ENCODE measurements around the gene SHMT2. TPM values are rescaled to one million over a fixed set of nuclear protein-coding genes. Genes with fewer than 3 reads are reported as not detected.

The SHMT2 gene
- total RNA-seq, 1 experiment from 2014 or later, result 227 TPM

- Histone ChIP-seq H3K27me3 (ENCODE audit: insufficient read depth, low read depth) (no peaks in the 10 kb centered on the region), H3K79me2 (ENCODE audit: low read depth) (no peaks in the 10 kb centered on the region), H2AFZ (no peak overlapping the region), H3K27ac (peak overlapping the region; percentile 60), H3K4me2 (peak overlapping the region; percentile 78), H3F3A (ENCODE audit: insufficient read depth, low read depth) (peaks cover 20% of the 10 kb centered on the region), H3K4me3 (peak overlapping the region; percentile 36; the same call in 1 of the 2 replicates), H3K9me3 (ENCODE audit: insufficient read depth, low read depth) (no peaks in the 10 kb centered on the region), H3K36me3 (ENCODE audit: low read depth) (no peaks in the 10 kb centered on the region), H3K4me1 (replicated peaks; ENCODE audit: insufficient read depth) (peaks cover 23% of the 10 kb centered on the region), H4K20me1 (ENCODE audit: insufficient read depth) (peaks cover 6% of the 10 kb centered on the region; the same call in 1 of the 2 replicates), H3K9me2 (ENCODE audit: insufficient read depth) (no peaks in the 10 kb centered on the region)
- BruUV-seq (replicated peaks), result no TSS peak
- CTCF ChIA-PET, result interaction anchor here (0.6 to 2.0 kb wide), 13 partner anchors 14 to 1109 kb away, joined by 3 to 30 read pairs (median 6); partner anchors contain the start of genes SHMT2 and STAT6
- POLR2A ChIA-PET (ENCODE audit: unreplicated experiment), result interaction anchor here (0.6 to 1.1 kb wide), 8 partner anchors 16 to 327 kb away, joined by 3 to 33 read pairs (median 11); partner anchors contain the start of gene LRP1
- TF ChIP-seq EZH2 (IDR thresholded peaks at IDR 0.05; ENCODE audit: low read depth), result no peak
- TF ChIP-seq CTCF (conservative IDR thresholded peaks at IDR 0.05), result no peak
- DNase-seq, result peak; percentile 58 to 81
- intact Hi-C loops (cut with micrococcal nuclease; ENCODE audit: unreplicated experiment), result loop anchor here (1.0 to 2.0 kb wide), 3 partner anchors 25 to 239 kb away; no protein-coding TSS in a partner anchor
Observed at GRCh38 chr12:57213763-57214397, 15.6 kb upstream of the SHMT2 start.

DNA sequence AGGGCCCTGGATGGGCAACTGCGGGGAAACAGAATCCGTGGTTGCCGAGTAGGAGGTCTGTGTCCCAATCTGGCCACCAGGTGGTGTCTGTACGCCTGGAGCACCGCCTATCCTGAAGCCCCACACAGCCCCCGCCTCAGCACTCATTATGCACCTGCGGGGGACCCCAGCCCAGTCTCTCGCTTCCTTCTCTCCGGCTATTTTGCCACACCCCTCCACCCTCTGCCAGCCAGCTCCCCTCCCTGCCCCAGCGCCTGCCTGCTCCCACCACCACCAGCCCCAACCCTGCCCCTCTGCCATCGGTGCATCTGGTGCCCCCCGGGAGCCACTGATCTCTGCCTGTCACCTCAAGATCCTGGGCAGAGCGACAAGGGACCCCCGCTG, 15.1 kb upstream of the SHMT2 start:
- Histone ChIP-seq H3K9me2 (ENCODE audit: insufficient read depth) (no peaks in the 10 kb centered on the region), H3K4me3 (peak overlapping the region; percentile 36; the same call in 1 of the 2 replicates), H3K27ac (peak overlapping the region; percentile 60), H3K4me2 (peak overlapping the region; percentile 78), H2AFZ (no peak overlapping the region), H3K36me3 (ENCODE audit: low read depth) (no peaks in the 10 kb centered on the region), H3F3A (ENCODE audit: insufficient read depth, low read depth) (peaks cover 20% of the 10 kb centered on the region), H4K20me1 (ENCODE audit: insufficient read depth) (peaks cover 6% of the 10 kb centered on the region; the same call in 1 of the 2 replicates), H3K9me3 (ENCODE audit: insufficient read depth, low read depth) (no peaks in the 10 kb centered on the region), H3K79me2 (ENCODE audit: low read depth) (no peaks in the 10 kb centered on the region), H3K4me1 (replicated peaks; ENCODE audit: insufficient read depth) (peaks cover 28% of the 10 kb centered on the region), H3K27me3 (ENCODE audit: insufficient read depth, low read depth) (no peaks in the 10 kb centered on the region)
- TF ChIP-seq CTCF (conservative IDR thresholded peaks at IDR 0.05), result peak; percentile 72
- no peak for TF ChIP-seq EZH2 (IDR thresholded peaks at IDR 0.05; ENCODE audit: low read depth)
- intact Hi-C loops (cut with micrococcal nuclease; ENCODE audit: unreplicated experiment), result no loop called here
- peak in 1 of 2 experiments; percentile 55 for DNase-seq
- BruUV-seq (replicated peaks), result no TSS peak
- ChIA-PET CTCF (interaction anchor here (0.6 to 2.0 kb wide), 11 partner anchors 13 to 727 kb away, joined by 3 to 30 read pairs (median 6); partner anchors contain the start of gene SHMT2), POLR2A (ENCODE audit: unreplicated experiment) (interaction anchor here (0.6 to 1.1 kb wide), 4 partner anchors 61 to 326 kb away, joined by 3 to 20 read pairs (median 11); partner anchors contain the start of gene LRP1)

- H3K36me3 ChIP-seq (ENCODE audit: low read depth), result no peaks in the 10 kb centered on the region
- H3K4me2 ChIP-seq, result peak overlapping the region; percentile 78; the same call in 1 of the 2 replicates
- CTCF ChIA-PET, result interaction anchor here (2.0 kb wide), 1 partner anchor 24 kb away, joined by 17 read pairs; no protein-coding TSS in a partner anchor
- POLR2A ChIA-PET (ENCODE audit: unreplicated experiment), result no interaction called here
- no peaks in the 10 kb centered on the region for H3K9me3 ChIP-seq (ENCODE audit: insufficient read depth, low read depth)
- H4K20me1 ChIP-seq (ENCODE audit: insufficient read depth), result peaks cover 6% of the 10 kb centered on the region; the same call in 1 of the 2 replicates
- H3K4me1 ChIP-seq (replicated peaks; ENCODE audit: insufficient read depth), result peaks cover 28% of the 10 kb centered on the region
- no peak overlapping the region for H3K4me3 ChIP-seq
- no peaks in the 10 kb centered on the region for H3K27me3 ChIP-seq (ENCODE audit: insufficient read depth, low read depth)
- H3K79me2 ChIP-seq (ENCODE audit: low read depth), result no peaks in the 10 kb centered on the region
- no peak overlapping the region for H2AFZ ChIP-seq
- TF ChIP-seq CTCF (conservative IDR thresholded peaks at IDR 0.05) (no peak), EZH2 (IDR thresholded peaks at IDR 0.05; ENCODE audit: low read depth) (no peak)
- no peak overlapping the region for H3K27ac ChIP-seq
- intact Hi-C loops (cut with micrococcal nuclease; ENCODE audit: unreplicated experiment), result no loop called here
- no TSS peak for BruUV-seq (replicated peaks)
- no peak for DNase-seq
- peaks cover 20% of the 10 kb centered on the region for H3F3A ChIP-seq (ENCODE audit: insufficient read depth, low read depth)
- H3K9me2 ChIP-seq (ENCODE audit: insufficient read depth), result no peaks in the 10 kb centered on the region
Observed at GRCh38 chr12:57215065-57215464, 14.4 kb upstream of the SHMT2 start.

All from PC-9 (cell line).